Kidney tubule cell (primary cell): Measurements from ENCODE around the gene AMBRA1.
"Not testable (repeated sequence)": the region's sequence is repeated elsewhere in the genome, so short reads cannot be mapped to it uniquely, and the experiment has no call there.

ENCODE experiments used
- DNase-seq: peaks from one replicate; pipeline ENCODE4 v3.0.0-alpha.2; 2018; ENCODE audit warnings: low spot score

The AMBRA1 gene

DNA sequence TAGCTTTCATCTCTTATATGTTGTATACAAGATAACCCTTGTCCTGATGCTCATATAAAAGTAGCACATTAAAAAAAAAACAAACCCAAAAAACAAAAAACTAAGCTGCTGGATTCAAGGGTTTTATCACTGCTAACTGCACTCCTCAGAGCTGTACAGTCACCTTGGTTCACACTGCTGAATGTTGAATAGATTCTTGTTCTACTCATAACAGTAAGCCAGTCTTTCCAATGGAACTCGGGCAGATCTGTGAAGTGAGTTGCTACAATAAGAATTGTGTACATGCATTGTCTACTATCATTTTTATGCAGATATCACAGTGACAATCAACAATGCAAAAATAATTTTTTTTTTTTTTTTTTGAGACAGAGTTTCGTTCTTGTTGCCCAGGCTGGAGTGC lies 18.5 kb upstream of the AMBRA1 start:
- no peak for DNase-seq

DNA sequence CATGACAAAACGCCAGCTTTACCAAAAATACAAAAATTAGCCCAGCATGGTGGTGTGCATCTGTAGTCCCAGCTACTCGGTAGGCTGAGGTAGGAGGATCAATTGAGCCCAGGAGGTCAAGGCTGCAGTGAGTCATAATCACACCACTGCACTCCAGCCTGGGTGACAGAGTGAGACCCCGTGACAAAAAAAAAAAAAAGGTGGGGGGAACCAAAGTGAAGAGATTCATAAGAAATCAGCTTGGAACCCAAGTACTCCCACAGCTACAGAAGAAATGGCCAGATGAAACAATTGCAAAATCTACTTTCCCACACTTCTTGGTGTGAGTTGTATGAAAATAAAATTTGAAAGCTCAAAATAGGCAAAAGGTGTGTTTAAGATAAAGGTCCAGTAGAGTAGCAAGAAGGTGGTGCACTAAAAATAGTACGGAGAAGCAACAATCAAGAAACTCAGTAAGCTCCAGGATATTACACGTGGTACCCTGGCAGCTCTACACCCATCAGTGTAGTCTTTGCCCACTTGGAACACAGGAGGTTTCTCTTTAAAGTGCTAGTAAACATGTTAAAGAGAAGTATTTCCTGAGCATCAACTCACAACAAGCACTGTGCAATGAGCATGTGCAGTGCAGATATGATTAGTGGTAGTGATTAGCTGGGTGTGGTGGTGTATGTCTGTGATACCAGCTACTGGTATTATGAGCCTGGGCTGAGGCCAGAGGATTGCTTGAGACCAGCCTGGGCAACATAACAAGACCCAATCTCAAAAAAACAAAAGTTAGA lies 17.9 kb upstream of the AMBRA1 start:
- DNase-seq, result no peak

DNA sequence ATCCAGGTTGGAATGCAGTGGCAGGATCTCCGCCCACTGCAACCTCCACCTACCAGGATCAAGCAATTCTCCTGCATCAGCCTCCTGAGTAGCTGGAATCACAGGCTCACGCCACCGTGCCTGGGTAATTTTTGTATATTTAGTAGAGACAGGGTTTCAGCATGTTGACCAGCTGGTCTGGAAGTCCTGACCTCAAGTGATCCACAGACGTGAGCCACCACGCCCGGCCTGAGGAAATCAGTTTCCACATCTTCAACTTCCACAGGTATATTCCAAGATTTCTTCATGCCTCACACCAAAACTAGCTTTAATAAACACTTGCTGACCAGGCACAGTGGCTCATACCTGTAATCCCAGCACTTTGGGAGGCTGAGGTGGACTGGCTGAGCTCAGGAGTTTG lies 15.6 kb upstream of the AMBRA1 start:
- no peak for DNase-seq

DNA sequence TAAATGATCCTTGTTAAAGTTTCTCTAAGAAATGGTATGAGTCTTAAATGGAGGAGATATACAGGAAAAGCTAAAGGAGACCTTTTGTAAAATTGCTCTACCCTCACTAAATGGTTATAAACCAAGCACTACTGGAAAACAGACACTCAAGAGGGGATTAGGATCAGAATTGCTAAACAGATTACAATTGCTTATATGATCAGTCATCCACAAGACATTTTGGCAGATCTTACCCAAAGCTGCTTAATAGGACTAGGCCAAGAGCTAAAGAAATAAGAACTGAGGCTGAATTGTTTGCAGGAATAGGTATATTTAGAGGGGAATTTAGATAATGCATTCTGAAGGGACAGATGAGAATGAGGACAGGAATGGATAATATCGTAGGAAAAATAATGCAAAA lies 13.7 kb upstream of the AMBRA1 start:
- no peak for DNase-seq

DNA sequence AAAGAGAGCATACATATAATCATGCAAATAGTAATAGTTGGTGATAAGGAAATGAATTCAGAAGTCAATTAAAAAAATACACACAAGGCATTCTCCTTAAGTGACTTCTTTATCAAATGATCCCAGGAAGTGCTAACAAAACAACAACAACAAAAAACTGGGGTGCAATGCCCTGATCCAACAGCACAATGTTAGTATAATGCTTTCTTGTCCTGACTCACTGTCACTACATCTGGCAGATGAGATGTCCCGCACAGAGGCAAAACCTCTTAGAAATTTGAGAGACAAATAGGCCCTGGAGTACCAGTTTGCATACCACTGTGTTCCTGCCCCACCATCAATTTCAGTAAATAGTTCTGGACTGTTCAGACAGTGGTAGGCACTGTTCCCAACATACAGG lies 11.0 kb upstream of the AMBRA1 start:
- DNase-seq, result no peak

DNA sequence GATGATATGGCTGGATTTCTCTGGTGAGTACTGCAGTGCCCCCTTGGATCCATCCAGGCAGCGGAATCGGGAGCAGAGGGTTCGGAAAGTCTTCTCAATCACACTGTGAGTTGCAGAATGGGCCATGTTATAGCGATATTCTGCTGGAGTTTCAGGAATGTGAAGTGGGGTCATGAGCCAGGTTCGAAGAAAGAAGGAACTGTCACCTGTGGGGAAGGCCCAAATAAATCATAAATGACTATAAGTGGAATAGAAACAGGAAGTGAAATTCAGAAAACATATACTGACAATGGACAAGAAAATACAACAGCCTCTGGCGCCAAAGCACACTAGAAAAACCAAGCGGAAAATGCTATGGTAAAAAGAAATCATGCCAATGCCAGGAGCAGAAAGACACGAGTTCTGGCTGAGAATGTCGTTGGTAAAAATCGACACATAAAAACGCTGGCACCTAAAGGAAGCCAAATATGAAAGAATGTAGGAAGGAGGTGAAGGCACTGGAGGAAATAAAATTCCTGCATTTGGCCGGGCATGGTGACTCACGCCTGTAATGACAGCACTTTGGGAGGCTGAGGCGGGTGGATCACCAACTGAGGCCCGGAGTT lies 10.0 kb upstream of the AMBRA1 start:
- DNase-seq, result no peak

DNA sequence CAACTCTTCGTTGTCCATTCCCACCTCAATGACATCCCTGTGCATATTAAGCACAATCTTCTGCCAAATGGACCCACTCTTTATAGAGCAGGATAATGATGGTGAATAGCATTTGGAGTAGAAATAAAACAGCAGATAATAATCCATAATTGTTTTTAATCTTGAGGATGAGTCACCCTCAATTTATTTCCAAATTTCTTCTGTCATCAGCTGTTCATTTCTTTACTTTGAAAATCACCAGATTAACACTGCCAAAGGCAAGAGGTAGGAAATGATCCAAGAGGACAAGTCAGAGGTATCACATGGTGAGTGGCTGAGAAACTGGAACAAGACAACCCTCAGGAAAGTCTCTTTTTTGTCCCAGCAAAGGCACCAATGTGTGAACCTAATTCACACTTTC lies 7.3 kb upstream of the AMBRA1 start:
- no peak for DNase-seq

DNA sequence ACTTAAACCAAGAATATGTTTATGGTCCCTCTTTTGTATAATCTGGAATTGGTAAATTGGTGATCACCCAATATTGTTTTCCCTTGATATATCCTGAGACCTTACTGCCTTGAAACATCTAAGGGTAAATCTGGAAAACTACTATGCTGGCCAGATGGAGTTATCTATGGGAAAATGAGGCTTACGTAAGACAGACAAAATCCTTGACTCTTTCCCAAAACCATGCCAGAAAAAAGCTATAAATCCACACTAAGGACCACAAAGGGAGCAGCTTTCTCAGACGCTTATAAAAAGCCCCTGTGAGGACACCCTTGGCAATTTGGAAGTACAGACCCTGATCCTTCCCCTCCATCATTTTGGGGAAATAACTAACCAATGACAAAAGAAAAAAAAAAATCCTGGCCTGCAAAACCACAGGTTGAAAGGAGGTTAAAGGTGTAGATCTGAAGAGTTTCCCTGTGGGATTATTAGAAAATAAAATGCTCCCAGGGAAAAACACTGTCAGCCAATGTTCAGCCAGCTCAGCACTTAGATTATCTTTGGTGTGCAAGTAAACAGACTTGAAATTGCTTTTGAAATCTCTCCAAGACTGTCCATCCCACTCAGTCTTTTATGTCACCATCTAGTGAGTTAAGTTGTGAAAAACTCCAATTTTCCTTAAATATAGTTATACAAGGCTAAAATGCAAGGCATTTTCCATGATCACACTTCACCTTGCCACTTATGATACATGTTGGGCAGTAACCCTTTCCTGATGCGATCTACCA lies 6.6 kb upstream of the AMBRA1 start:
- no peak for DNase-seq

DNA sequence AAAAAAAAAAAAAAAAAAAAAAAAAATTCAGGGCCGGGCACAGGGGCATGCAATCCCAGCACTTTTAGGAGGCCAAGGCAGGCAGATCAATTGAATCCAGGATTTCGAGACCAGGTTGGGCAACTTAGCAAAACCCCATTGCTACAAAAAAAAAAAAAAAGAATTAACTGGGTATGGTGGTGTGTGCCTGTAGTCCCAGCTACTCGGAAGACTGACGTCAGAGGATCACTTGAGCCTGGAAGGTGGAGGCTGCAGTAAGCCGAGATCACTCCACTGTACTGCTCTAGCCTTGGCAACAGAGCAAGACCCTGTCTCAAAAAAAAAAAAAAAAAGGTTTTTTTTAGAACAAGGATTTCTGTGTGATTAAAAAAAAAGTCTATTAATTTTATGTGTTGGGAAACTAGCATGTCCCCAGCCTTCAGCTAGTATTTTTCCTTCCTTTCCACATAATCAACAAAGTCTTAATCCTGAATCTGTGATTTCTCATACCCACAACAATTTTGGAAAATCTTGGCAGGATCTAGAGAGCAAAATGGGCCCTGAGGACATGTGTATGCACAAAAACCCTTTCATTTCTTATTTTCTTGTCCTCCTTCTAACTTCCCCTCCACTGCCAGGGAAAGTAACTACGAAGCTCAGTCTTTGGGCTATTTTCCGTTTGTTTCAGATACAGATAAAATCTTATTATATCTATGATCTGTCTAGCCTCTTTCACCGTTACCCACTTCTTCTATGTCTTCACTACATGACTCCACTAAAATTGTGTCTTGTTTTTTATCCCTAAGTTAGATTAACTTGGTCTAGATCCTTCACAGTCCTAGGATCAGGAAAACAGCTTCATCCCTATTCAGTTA lies 5.7 kb upstream of the AMBRA1 start:
- no peak for DNase-seq

DNA sequence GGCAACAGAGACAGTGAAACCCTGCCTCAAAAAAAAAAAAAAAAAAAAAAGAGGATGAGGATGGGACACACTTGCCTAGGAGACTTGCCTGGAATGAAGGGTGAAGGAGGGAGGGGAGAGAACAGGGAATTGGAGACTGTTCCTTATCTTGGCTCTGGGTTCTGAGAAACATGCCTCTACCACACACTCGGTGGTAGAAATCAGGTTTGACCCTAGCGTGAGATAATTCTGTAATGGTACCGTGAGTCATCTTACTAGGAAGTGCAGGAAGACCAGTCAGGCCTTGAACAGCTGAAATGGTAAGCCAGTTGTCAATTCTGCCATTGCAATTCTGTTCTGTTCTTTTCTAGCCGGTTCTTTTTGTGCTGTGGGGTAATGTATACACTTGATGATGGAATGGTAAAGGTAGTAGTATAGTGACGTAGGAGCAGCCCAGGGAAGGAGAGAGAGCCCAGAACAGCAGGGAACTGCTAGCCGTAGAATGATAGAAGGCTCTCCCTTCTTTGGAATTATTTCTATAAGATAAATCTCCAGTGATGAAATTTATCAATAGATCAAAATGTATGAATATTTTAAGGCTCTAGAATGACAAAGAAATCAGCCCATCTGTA lies 3.9 kb upstream of the AMBRA1 start:
- DNase-seq, result no peak

DNA sequence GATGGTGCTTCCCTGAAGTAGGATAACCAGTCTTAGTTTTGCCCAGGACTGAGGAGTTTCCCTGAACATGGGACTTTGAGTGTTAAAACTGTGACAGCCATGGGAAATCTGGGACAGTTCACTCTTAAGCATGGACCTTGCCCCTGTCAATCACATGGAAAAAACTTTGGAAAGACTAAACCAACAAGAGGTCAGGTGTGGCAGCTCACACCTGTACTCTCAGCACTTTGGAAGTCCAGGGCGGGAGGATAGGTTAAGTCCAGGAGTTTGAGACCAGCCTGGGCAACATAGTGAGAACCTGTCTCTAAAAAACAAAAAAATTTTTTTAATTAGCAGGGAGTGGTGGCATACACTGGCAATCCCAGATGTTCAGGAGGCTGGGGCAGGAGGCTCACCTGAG lies 3.3 kb upstream of the AMBRA1 start:
- no peak for DNase-seq

DNA sequence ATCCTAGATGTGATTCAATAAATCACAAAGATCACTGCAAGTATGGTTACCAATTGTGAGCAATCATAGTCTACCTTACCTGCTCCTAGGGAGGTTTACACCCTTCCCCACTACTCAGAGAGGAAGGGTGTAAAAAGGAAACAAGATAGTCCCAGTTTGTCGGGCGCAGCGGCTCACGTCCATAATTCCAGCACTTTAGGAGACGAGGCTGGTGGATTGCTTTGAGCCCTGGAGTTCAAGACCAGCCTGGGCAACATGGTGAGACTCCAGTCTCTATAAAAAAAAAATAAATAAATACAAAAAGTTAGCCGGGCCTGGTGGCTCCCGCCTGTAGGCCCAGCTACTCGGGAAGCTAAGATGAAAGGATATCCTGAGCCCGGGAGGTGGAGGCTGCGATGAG lies 962 bp upstream of the AMBRA1 start:
- DNase-seq, result no peak

DNA sequence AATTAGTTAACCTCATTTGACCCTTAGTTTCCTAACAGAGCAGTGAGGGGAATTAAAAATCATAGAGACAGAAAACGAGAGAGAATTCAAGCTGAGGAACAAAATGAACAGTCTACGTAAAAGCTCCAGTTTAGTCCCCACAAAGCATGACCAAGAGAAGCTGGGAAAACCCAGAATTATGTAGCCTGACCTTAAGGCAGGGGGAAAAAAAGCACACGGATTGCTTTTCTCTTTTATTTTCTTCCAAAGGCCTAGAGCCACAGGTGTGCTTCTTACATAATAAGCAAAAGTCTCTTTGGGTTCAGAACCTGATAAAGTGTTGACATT lies 514 bp upstream of the AMBRA1 start:
- DNase-seq, result no peak

DNA sequence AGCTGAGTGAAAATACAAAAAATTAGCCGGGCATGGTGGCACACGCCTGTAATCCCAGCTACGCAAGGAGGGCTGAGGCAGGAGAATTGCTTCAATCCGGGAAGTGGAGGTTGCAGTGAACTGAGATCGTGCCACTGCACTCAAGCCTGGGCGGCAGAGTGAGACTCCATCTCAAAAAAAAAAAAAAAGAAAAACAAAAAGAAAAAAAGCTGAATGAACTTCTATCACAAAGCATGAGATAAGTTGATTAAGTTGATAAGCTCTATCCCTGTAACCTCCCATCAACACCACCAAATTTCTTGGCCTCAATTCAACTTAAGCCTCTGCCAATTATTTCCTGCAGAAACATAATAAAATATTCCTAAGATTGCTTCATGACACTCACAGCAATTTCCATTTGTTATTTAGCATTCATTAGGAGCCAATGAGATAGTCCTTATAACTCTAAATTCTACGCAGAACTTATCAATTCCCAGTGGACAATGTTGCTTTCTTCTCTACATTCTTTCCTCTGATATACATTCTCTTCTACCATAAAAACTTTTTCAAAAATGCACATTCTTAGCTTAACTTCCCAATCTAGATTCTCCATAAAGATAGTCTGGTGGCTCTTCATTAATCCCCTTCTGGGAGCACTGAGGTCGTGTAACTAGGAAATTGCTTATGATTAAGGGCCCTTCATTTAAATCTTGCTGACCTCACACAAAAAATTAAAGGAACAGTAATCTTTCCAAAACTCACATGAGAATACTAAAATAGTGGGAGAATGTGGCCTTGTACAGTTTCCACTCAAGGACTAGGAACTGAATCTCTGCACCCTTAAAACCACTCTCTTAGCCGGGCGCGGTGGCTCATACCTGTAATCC lies 2.9 kb downstream of the AMBRA1 start:
- DNase-seq, result no peak

DNA sequence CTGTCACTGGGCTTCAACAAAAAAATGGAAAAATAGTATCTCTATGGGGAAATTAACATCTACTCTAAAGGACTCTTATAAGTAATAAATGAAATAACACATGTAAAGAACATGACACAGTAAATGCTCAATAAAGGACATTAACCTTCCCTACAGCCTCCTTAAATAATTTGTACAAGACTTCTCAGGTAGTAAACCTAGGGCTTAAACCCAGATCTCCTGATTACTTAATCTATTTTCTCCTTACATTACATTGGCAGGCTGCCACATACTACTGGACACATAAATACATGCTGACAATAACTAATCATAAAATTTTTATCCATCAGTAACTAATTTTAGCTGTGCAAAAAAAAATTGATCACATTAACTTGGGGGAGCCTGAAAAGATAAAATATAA lies 4.9 kb downstream of the AMBRA1 start:
- no peak for DNase-seq

DNA sequence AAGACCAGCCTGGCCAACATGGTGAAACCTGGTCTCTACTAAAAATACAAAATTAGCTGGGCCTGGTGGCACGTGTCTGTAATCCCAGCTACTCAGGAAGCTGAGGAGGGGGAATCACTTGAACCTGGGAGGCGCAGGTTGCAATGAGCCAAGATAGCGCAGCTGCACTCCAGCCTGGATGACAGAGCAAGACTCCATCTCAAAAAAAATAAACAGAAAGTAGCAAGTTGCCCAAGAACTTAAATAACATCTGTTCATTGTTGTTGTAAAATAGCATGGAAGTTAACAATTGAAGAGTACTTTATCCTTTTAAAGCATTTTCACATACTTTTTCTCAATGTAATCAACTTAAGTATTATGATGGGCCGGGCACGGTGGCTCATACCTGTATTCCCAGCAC lies 5.7 kb downstream of the AMBRA1 start:
- DNase-seq, result no peak

DNA sequence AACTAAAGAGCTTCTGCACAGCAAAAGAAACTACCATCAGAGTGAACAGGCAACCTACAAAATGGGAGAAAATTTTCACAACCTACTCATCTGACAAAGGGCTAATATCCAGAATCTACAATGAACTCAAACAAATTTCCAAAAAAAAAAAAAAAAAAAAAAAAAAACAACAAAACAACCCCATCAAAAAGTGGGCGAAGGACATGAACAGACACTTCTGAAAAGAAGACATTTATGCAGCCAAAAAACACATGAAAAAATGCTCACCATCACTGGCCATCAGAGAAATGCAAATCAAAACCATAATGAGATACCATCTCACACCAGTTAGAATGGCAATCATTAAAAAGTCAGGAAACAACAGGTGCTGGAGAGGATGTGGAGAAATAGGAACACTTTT lies 10.3 kb downstream of the AMBRA1 start:
- DNase-seq, result not testable (repeated sequence)

DNA sequence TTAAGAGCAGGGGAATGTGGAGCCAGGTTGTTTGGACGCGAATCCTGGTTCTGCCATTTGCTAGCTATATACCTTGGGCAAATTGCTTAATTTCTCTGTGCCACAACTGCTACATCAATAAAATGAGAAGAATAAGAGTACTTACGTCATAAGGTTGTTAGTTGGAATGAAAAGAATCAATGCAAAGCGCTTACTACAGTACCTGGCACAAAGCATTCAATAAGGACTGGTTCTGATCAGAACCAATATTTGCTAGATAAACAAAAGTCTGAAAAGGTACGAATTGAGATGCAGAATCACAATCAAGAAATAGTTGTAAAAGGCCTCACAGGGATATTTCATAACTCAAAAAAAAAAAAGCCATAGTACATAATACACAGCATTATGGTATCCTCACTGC lies 11.2 kb downstream of the AMBRA1 start:
- DNase-seq, result no peak

DNA sequence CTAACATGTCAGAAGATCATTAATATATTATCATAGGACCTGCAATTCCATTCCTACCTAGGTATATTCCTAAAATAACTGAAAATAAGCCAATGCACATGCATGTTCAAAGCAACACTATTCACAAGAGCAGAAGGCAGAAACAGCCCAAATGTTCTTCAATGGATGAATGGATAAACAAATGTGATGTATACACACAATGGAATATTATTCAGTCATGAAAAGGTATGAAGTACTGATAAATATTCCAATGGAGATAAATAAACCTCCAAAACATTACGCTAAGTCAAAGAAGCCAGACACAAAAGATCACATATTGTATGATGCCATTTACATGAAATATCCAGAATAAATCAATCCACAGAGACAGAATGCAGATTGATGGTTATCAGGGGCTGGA lies 16.8 kb downstream of the AMBRA1 start:
- no peak for DNase-seq

DNA sequence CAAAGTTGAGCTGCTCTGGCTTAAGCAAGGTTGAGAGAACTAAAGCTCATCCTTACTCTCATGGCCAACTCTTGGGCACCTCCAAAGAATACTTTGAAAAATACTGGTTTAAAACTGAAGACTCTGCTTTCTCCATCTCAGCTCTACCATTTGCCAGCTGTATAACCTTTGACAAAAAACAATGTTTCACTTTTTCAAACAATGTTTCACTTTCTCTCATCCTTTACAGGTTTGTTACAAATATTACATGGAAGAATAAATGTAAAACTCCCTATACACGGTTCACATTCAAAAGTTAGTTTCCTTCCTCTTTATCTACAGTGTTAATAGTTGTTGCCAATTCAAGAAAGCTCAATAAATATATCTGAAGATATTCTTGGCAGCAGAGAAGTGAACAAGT lies 19.2 kb downstream of the AMBRA1 start:
- no peak for DNase-seq

DNA sequence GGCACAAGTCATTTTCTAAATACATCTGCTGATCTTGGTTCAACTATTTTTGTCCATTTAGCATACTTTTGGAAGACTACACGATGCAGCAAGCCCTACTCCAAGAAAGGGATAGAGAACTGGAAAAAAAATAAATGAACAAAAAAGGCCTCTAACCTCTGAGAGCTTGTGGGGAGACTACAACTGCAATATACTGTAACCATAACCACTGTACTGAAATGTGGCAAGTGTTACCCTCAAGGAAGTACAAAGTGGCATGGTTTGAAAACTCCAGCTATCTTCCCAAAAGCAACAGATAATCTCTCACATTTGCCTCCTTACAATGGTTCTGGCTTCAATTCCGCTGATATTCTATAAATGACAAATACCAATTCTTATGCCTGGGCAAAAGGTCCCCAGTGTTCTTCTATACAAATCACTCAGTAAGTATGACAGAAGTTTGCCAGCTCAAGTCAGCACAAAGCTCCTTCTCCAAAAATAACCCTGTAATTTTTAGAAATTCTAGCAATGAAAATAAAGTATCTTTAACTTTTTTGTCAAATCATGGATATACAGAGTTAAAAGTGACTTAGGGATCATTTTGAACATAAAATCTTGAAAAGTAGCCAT lies 22.9 kb downstream of the AMBRA1 start:
- no peak for DNase-seq
